IMR-90 (cell line): ENCODE results near the gene PLCL2. TPM values are rescaled to one million over a fixed set of nuclear protein-coding genes. Genes with fewer than 3 reads are reported as not detected.

Experiments used
- ATAC-seq: fragments of 200-7000 bp; cut with Tn5 transposase; 2 replicates; pipeline ENCODE4 v1.9.1; 2020; ENCODE audit warnings: low read depth, mild to moderate bottlenecking, moderate library complexity
- BruUV-seq: library from RNA; stranded (reverse); fragments of 400-500 nt; replicated peaks from 2 replicates; lab custom pipeline; 2021; lab: Mats Ljungman, UMichigan
- CTCF ChIA-PET: fragments of 300-600 bp; formaldehyde crosslinking; extraction: SDS; loops from one replicate; lab custom pipeline; 2021; ENCODE audit warnings: antibody characterized with exemption; lab: Yijun Ruan, JAX
- POLR2A ChIA-PET: fragments of 300-600 bp; sonication (Branson Sonifier 250); formaldehyde crosslinking; loops from one replicate; lab custom pipeline; 2022; ENCODE audit warnings: antibody characterized with exemption; ENCODE audit not compliant: unreplicated experiment; lab: Charles Lee
- DNase-seq: peaks from one replicate; pipeline ENCODE4 v3.0.0; 2013
- H2AFZ ChIP-seq: replicated peaks from 2 replicates; pipeline ENCODE3; 2013; ENCODE audit warnings: low read length, mild to moderate bottlenecking; ENCODE audit not compliant: poor library complexity
- H2AK5ac ChIP-seq: 2 replicates; pipeline ENCODE4 v1.6.1; 2013; ENCODE audit warnings: low read depth, low read length, inconsistent platforms
- H2AK9ac ChIP-seq: replicated peaks from 2 replicates; pipeline ENCODE3; 2013; ENCODE audit warnings: mild to moderate bottlenecking, low read depth, low read length, moderate library complexity; ENCODE audit not compliant: poor library complexity
- H2BK120ac ChIP-seq: 2 replicates; pipeline ENCODE4 v1.6.1; 2013; ENCODE audit warnings: low read depth, low read length, inconsistent platforms
- H2BK15ac ChIP-seq: 3 replicates; pipeline ENCODE4 v1.6.1; 2013; ENCODE audit warnings: low read depth, low read length, inconsistent platforms
- H2BK20ac ChIP-seq: 2 replicates; pipeline ENCODE4 v1.6.1; 2013; ENCODE audit warnings: low read depth, mild to moderate bottlenecking, inconsistent platforms, low read length, moderate library complexity
- H2BK5ac ChIP-seq: 2 replicates; pipeline ENCODE4 v1.6.1; 2013; ENCODE audit warnings: mild to moderate bottlenecking, low read depth, low read length, inconsistent platforms; ENCODE audit not compliant: poor library complexity, severe bottlenecking
- H3K14ac ChIP-seq: replicated peaks from 2 replicates; pipeline ENCODE4 v1.6.1; 2013; ENCODE audit warnings: low read depth, low read length, inconsistent platforms
- H3K18ac ChIP-seq: 2 replicates; pipeline ENCODE4 v1.6.1; 2013; ENCODE audit warnings: low read depth, low read length, control low read depth
- H3K23ac ChIP-seq: 2 replicates; pipeline ENCODE4 v1.6.1; 2013; ENCODE audit warnings: low read depth, low read length, inconsistent platforms
- H3K27ac ChIP-seq: 2 replicates; pipeline ENCODE4 v1.5.1; 2013; ENCODE audit warnings: mild to moderate bottlenecking, control low read depth, low read length; ENCODE audit not compliant: insufficient read depth
- H3K27me3 ChIP-seq: 2 replicates; pipeline ENCODE4 v1.6.1; 2013; ENCODE audit warnings: low read length; ENCODE audit not compliant: control insufficient read depth, insufficient read depth
- H3K36me3 ChIP-seq: 2 replicates; pipeline ENCODE4 v1.6.1; 2013; ENCODE audit warnings: low read length, mixed read lengths; ENCODE audit not compliant: control insufficient read depth, insufficient read depth
- H3K4ac ChIP-seq: 2 replicates; pipeline ENCODE4 v1.6.1; 2013; ENCODE audit warnings: low read depth, low read length, inconsistent platforms
- H3K4me1 ChIP-seq: 2 replicates; pipeline ENCODE4 v1.6.1; 2013; ENCODE audit warnings: low read length, mixed read lengths; ENCODE audit not compliant: control insufficient read depth, insufficient read depth
- H3K4me2 ChIP-seq: 2 replicates; pipeline ENCODE4 v1.6.1; 2013; ENCODE audit warnings: low read depth, mild to moderate bottlenecking, control low read depth, low read length, moderate library complexity
- H3K4me3 ChIP-seq: 2 replicates; pipeline ENCODE4 v1.5.1; 2013; ENCODE audit warnings: low read depth, mild to moderate bottlenecking, control low read depth, low read length, moderate library complexity; ENCODE audit not compliant: insufficient read depth
- H3K56ac ChIP-seq: 2 replicates; pipeline ENCODE4 v1.6.1; 2013; ENCODE audit warnings: low read length, inconsistent platforms; ENCODE audit not compliant: insufficient read depth; ENCODE audit errors: extremely low read depth
- H3K79me1 ChIP-seq, 2 experiments: 2 replicates each; pipeline ENCODE4 v1.6.1; 2013; ENCODE audit warnings: low read length in 2 of 2, inconsistent platforms in 1 of 2, low read depth in 1 of 2
- H3K9ac ChIP-seq: 2 replicates; pipeline ENCODE4 v1.6.1; 2013; ENCODE audit warnings: low read depth, low read length, control low read depth
- H3K9me1 ChIP-seq: 2 replicates; pipeline ENCODE4 v1.6.1; 2013; ENCODE audit warnings: low read length, inconsistent platforms; ENCODE audit not compliant: insufficient read depth
- H3K9me3 ChIP-seq: 2 replicates; pipeline ENCODE4 v1.6.1; 2013; ENCODE audit warnings: low read length; ENCODE audit not compliant: control insufficient read depth, insufficient read depth
- H4K20me1 ChIP-seq: 2 replicates; pipeline ENCODE4 v1.6.1; 2013; ENCODE audit warnings: low read length, inconsistent platforms; ENCODE audit not compliant: insufficient read depth
- H4K5ac ChIP-seq: 2 replicates; pipeline ENCODE4 v1.6.1; 2013; ENCODE audit warnings: mild to moderate bottlenecking, low read depth, low read length, control low read depth
- H4K8ac ChIP-seq, 2 experiments: 2 replicates each; pipeline ENCODE4 v1.6.1; 2013; ENCODE audit warnings: low read depth in 2 of 2, low read length in 2 of 2, control low read depth in 1 of 2, inconsistent platforms in 1 of 2
- H4K91ac ChIP-seq: 2 replicates; pipeline ENCODE4 v1.6.1; 2013; ENCODE audit warnings: low read depth, low read length, inconsistent platforms; ENCODE audit not compliant: insufficient read depth
- BHLHE40 ChIP-seq: fragments of 150-350 bp; IDR thresholded peaks from 2 replicates; pipeline ENCODE4 v1.6.1; 2016; ENCODE audit warnings: mild to moderate bottlenecking, low read depth, low read length
- CEBPB ChIP-seq: IDR thresholded peaks from 2 replicates; pipeline ENCODE4 v1.6.1; 2012; ENCODE audit warnings: low read depth, low read length, improper control_type of control experiment
- CHD1 ChIP-seq: IDR thresholded peaks from 2 replicates; pipeline ENCODE4 v1.6.1; 2012; ENCODE audit warnings: low read depth, low read length, improper control_type of control experiment
- FOS ChIP-seq: fragments of 150-350 bp; IDR thresholded peaks from 2 replicates; pipeline ENCODE4 v1.6.1; 2016; ENCODE audit warnings: low read depth, low read length
- MAFK ChIP-seq: IDR thresholded peaks from 2 replicates; pipeline ENCODE4 v1.6.1; 2012; ENCODE audit warnings: low read depth, low read length, improper control_type of control experiment
- MAZ ChIP-seq: IDR thresholded peaks from 2 replicates; pipeline ENCODE4 v1.6.1; 2012; ENCODE audit warnings: low read depth, mild to moderate bottlenecking, low read length, improper control_type of control experiment, moderate library complexity, borderline replicate concordance
- MXI1 ChIP-seq: IDR thresholded peaks from 2 replicates; pipeline ENCODE4 v1.6.1; 2012; ENCODE audit warnings: low read depth, mild to moderate bottlenecking, low read length, moderate library complexity, borderline replicate concordance
- NFE2L2 ChIP-seq: fragments of 150-350 bp; IDR thresholded peaks from 2 replicates; pipeline ENCODE4 v1.6.1; 2016; ENCODE audit warnings: low read depth, mild to moderate bottlenecking, low read length
- RAD21 ChIP-seq: IDR thresholded peaks from 2 replicates; pipeline ENCODE4 v1.6.1; 2012; ENCODE audit warnings: low read length, improper control_type of control experiment
- RCOR1 ChIP-seq: IDR thresholded peaks from 2 replicates; pipeline ENCODE4 v1.6.1; 2012; ENCODE audit warnings: mild to moderate bottlenecking, low read length, improper control_type of control experiment; ENCODE audit not compliant: insufficient replicate concordance
- RFX5 ChIP-seq: IDR thresholded peaks from 2 replicates; pipeline ENCODE4 v1.8.0; 2012; ENCODE audit warnings: low read depth, mild to moderate bottlenecking, low read length, moderate library complexity
- WGBS, 2 experiments: methylation state at CpG; one replicate each; pipeline versions ENCODE4 v1.1.5 to v1.1.7; 2013; ENCODE audit warnings: missing lambda C conversion rate in 2 of 2; ENCODE audit not compliant: insufficient read length in 1 of 2; ENCODE audit errors: extremely low coverage in 2 of 2; 5-methylcytosine and 5-hydroxymethylcytosine counted together
- dilution Hi-C: fragments of 300-500 bp; cut with HindIII; formaldehyde crosslinking; loops from one replicate; pipeline ENCODE4 v1.14.3; 2018; ENCODE audit warnings: low sequenced_read_pairs; ENCODE audit not compliant: unreplicated experiment
- in situ Hi-C: fragments of 300-500 bp; cut with MboI; formaldehyde crosslinking; loops from 3 replicates; pipeline ENCODE4 v1.14.3; 2019; ENCODE audit warnings: low sequenced_read_pairs, inconsistent platforms, mixed read lengths
- intact Hi-C: fragments of 100-400 bp; cut with micrococcal nuclease; formaldehyde crosslinking; loops from 2 replicates; pipeline ENCODE4 v1.10.0; 2022
- polyA plus RNA-seq, 3 experiments: library from polyadenylated mRNA; depleted of rRNA; stranded (reverse); fragments of >200 nt; gene quantifications; 2 replicates each; pipeline ENCODE4 v1.2.3, GENCODE V29; 2012; ENCODE audit warnings: low replicate concordance in 1 of 3
- total RNA-seq: library from RNA; depleted of rRNA; stranded (reverse); fragments of >200 nt; gene quantifications from 2 replicates; pipeline ENCODE4 v1.2.3, GENCODE V29; 2012
- TF ChIP-seq, protein P1 (sequence below): fragments of 150-350 bp; IDR thresholded peaks from 2 replicates; pipeline ENCODE4 v1.6.1; 2016; ENCODE audit warnings: low read depth, mild to moderate bottlenecking, low read length, moderate library complexity, borderline replicate concordance
- TF ChIP-seq, protein P2 (sequence below): fragments of 150-350 bp; IDR thresholded peaks from 2 replicates; pipeline ENCODE4 v1.6.1; 2017; ENCODE audit warnings: mild to moderate bottlenecking, antibody characterized with exemption, low read length, low read depth

The PLCL2 gene
- total and polyA plus RNA-seq, 2 of the 4 experiments (the other 2 are of a cell fraction): 0.92 to 3.8 TPM

DNA sequence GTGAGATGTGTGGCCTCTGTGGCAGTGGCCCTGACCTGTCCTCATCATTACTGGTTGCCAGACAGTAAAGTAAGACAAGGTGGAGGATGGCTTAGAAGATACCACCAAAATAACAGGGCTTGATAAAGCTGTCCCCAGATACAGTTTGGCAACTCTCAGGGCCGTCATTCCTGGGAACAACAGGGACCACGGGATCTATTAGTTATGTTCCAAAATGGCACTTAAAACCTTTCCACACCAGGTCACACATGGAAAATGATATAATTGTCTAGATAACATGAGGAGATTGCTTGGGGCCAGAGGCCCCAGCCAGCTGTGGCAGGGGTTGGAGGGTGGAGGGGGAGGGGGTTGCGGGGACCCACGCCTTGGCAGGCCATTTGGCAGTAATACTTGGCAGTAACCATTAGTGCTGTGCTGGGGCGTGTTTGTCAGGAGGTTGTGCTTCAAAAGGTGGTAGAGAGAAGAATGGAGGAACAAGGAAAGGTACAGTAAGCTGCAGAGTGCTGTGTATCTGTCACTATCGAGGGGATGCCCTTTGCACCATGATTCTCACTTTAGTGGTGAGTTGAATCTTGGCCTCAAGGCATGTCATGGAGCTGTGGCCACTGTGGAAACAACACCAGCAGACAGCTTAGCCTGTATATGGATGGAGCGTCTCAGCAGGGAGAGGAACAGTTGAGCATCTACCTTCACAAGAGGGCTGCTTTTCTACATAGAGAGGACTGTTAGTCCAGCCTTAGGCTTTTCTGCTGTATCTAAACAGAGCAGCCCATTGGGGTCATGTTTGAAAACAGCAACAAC lies 14.0 kb downstream of the PLCL2 start (continued):
- TF ChIP-seq, protein P1, sequence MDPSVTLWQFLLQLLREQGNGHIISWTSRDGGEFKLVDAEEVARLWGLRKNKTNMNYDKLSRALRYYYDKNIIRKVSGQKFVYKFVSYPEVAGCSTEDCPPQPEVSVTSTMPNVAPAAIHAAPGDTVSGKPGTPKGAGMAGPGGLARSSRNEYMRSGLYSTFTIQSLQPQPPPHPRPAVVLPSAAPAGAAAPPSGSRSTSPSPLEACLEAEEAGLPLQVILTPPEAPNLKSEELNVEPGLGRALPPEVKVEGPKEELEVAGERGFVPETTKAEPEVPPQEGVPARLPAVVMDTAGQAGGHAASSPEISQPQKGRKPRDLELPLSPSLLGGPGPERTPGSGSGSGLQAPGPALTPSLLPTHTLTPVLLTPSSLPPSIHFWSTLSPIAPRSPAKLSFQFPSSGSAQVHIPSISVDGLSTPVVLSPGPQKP: no peak

DNA sequence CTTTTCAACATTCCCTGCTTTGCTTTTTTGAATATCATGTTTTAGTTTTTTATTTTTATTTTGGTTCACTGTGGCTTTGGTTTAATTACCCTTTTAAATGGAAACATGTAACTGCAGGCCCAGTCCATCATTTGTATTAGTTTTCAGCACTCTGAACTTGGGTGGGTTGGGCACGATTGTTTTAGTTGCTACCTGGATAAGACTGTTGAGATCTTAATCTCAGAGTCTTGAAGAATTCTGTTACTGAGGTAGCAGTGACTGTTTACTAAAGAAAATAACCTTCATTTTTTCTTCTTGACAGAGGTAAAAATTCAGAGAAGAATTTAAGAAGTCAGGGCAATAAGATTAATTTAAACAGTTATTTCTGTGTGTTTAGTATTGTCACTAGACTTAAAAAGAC lies 15.2 kb downstream of the PLCL2 start:
- H4K91ac ChIP-seq: no peak overlapping the region
- H4K20me1 ChIP-seq: no peaks in the 10 kb centered on the region
- no peak overlapping the region for H3K9ac ChIP-seq
- DNase-seq (no peak), ATAC-seq (no peak)
- no peaks in the 10 kb centered on the region for H3K79me1 ChIP-seq
- POLR2A ChIA-PET: no interaction called here
- in situ Hi-C loops: loop anchor here (25.0 kb wide), 1 partner anchor 613 kb away; no protein-coding TSS in a partner anchor
- CTCF ChIA-PET: interaction anchor here (0.6 kb wide), 1 partner anchor 300 kb away, joined by 4 read pairs; no protein-coding TSS in a partner anchor
- no peaks in the 10 kb centered on the region; the same call in 1 of the 2 replicates for H3K4me1 ChIP-seq
- H2AK9ac ChIP-seq: no peak overlapping the region
- no peak overlapping the region for H3K4me3 ChIP-seq
- dilution Hi-C loops: no loop called here
- no TSS peak for BruUV-seq
- no peak overlapping the region for H2BK120ac ChIP-seq
- H3K27me3 ChIP-seq: no peaks in the 10 kb centered on the region; the same call in 1 of the 2 replicates
- H3K23ac ChIP-seq: no peak overlapping the region
- H3K18ac ChIP-seq: no peak overlapping the region
- no peak overlapping the region for H4K8ac ChIP-seq
- no peak overlapping the region for H3K14ac ChIP-seq
- no peak overlapping the region for H4K5ac ChIP-seq
- intact Hi-C loops: loop anchor here (5.0 kb wide), 1 partner anchor 567 kb away; no protein-coding TSS in a partner anchor
- H3K36me3 ChIP-seq: no peaks in the 10 kb centered on the region
- no peaks in the 10 kb centered on the region for H3K9me3 ChIP-seq
- WGBS, 2 experiments: no CpG with 5 or more reads among the region's 1 CpG
- H2BK15ac ChIP-seq: no peak overlapping the region
- no peak overlapping the region for H3K4ac ChIP-seq
- H2BK20ac ChIP-seq: no peak overlapping the region
- H3K9me1 ChIP-seq: no peaks in the 10 kb centered on the region
- H3K27ac ChIP-seq: no peak overlapping the region
- no peak overlapping the region for H2BK5ac ChIP-seq
- no peak overlapping the region for H2AFZ ChIP-seq
- H3K56ac ChIP-seq: no peak overlapping the region
- H2AK5ac ChIP-seq: no peak overlapping the region
- no peak overlapping the region for H3K4me2 ChIP-seq
- TF ChIP-seq RAD21 (no peak), BHLHE40 (no peak), MXI1 (no peak), NFE2L2 (no peak), RFX5 (no peak), FOS (no peak), MAFK (no peak), CEBPB (no peak), CHD1 (no peak), RCOR1 (no peak), MAZ (no peak)
- TF ChIP-seq, protein P2, sequence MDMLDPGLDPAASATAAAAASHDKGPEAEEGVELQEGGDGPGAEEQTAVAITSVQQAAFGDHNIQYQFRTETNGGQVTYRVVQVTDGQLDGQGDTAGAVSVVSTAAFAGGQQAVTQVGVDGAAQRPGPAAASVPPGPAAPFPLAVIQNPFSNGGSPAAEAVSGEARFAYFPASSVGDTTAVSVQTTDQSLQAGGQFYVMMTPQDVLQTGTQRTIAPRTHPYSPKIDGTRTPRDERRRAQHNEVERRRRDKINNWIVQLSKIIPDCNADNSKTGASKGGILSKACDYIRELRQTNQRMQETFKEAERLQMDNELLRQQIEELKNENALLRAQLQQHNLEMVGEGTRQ: no peak
- TF ChIP-seq, protein P1: no peak
